ENCODE results near the gene DBF4.
"Not testable (repeated sequence)": the region's sequence is repeated elsewhere in the genome, so short reads cannot be mapped to it uniquely, and the experiment has no call there.

Gene DBF4

DNA sequence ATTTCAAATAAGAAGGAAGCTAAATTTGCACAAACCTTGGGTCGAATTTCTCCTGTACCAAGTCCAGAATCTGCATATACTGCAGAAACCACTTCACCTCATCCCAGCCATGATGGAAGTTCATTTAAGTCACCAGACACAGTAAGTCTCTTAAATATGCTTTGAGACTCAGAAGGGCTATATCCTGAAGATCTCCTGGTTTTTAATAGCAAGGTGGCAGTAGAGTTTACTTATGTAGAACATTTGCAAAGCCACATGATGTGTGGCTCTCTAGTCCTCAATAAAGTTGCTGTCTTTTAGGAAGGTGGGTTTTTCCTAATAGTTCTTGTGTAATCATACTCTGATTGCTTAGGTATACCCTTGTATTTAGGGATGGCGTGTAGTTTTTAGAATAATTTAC lies 8.7 kb downstream of the DBF4 start:
- no peak for DNase-seq

DNA sequence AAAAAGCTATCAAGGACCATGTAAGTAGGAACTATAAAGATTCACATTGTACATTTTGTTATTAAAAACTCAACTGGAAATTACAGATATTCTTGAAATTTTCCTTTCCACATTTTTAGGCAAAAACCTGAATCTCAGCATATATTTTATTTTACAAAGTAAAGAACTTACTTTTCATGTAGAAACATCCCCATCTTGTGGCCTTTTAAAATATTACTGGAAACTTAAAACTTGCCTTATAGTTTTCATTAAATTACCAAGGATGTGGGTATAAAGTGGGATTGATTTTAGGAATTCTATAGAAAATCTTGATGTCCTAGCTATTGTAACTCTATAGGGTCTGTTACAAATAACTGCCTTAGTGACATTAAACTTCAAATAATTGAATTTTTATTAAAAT lies 10.6 kb downstream of the DBF4 start:
- peak in 1 of 2 donors; percentile 85 for DNase-seq

- no peak for DNase-seq
Measured at GRCh38 chr7:87895363-87895762, 19.1 kb downstream of the DBF4 start.

DNA sequence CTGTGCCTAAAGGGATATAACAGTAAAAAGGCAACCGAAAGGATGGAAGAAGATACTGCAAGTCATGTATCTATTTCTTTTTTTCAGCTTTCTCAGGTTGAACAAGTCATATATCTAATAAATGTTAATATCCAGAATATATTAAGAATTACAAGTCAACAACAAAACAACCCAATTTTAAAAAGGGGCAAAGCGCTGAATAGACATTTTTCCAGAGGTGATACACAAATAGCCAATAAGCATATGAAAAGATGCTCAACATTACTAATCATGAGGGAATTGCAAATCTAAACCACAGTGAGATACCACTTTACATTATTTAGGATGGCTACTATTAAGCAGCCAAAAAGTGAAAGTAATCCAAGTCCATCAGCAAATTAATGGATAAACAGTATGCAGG lies 23.0 kb downstream of the DBF4 start:
- no peak for DNase-seq

DNA sequence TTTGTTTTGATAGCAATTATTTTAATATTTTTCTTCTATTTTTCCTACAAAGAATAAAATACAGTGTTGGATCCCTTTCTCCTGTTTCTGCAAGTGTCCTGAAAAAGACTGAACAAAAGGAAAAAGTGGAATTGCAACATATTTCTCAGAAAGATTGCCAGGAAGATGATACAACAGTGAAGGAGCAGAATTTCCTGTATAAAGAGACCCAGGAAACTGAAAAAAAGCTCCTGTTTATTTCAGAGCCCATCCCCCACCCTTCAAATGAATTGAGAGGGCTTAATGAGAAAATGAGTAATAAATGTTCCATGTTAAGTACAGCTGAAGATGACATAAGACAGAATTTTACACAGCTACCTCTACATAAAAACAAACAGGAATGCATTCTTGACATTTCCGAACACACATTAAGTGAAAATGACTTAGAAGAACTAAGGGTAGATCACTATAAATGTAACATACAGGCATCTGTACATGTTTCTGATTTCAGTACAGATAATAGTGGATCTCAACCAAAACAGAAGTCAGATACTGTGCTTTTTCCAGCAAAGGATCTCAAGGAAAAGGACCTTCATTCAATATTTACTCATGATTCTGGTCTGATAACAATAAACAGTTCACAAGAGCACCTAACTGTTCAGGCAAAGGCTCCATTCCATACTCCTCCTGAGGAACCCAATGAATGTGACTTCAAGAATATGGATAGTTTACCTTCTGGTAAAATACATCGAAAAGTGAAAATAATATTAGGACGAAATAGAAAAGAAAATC lies 31.0 kb downstream of the DBF4 start:
- not testable (repeated sequence) for DNase-seq

- not testable (repeated sequence) for DNase-seq
Measured at GRCh38 chr7:87908814-87909213, 32.5 kb downstream of the DBF4 start.

- peak; percentile 46 to 88 for DNase-seq
Measured at GRCh38 chr7:87912121-87912520, 35.8 kb downstream of the DBF4 start.

- DNase-seq, result no peak
Measured at GRCh38 chr7:87918740-87919139, 42.4 kb downstream of the DBF4 start.

DNA sequence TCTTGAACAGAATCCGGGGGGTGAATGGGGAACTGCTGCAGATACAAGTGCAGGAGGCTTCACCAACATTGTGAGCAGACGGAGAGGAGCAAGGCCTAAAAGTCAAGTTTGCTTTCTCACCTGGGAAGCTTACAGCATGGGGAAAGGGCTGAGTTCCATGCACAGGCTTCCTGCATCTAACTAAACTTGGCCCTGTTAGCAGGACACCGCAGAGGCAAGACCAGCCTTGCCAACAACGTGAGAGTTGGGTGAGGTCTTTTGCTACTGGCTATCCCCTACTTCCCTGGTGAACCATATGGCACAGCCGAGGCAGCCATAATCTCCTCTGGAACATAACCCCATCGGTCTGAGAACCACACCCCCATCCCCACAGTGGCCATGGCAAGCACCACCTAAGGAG lies 43.6 kb downstream of the DBF4 start:
- no peak for DNase-seq

- DNase-seq, result no peak
Measured at GRCh38 chr7:87920578-87920977, 44.3 kb downstream of the DBF4 start.

DNA sequence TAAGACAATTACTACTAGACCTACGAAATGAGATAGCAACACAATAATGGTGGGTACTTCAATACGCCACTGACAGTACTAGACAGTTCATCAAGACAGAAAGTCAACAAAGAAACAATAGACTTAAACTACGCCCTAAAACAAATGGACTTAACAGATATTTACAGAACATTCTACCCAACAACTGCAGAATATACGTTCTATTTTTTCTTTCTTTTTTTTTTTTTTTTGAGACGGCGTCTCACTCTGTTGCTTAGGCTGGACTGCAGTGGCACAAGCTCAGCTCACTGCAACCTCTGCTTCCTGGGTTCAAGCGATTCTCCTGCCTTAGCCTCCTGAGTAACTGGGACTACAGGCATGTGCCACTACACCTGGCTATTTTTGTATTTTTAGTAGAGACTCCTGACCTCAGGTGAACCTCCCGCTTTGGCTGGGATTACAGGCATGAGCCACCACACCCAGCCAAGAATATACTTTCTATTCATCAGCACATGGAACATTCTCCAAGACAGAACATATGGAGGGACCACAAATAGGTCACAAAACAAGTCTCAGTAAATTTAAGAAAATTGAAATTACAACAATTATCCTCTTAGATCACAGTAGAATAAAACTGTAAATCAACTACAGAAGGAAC lies 46.6 kb downstream of the DBF4 start:
- DNase-seq, result not testable (repeated sequence)

DNA sequence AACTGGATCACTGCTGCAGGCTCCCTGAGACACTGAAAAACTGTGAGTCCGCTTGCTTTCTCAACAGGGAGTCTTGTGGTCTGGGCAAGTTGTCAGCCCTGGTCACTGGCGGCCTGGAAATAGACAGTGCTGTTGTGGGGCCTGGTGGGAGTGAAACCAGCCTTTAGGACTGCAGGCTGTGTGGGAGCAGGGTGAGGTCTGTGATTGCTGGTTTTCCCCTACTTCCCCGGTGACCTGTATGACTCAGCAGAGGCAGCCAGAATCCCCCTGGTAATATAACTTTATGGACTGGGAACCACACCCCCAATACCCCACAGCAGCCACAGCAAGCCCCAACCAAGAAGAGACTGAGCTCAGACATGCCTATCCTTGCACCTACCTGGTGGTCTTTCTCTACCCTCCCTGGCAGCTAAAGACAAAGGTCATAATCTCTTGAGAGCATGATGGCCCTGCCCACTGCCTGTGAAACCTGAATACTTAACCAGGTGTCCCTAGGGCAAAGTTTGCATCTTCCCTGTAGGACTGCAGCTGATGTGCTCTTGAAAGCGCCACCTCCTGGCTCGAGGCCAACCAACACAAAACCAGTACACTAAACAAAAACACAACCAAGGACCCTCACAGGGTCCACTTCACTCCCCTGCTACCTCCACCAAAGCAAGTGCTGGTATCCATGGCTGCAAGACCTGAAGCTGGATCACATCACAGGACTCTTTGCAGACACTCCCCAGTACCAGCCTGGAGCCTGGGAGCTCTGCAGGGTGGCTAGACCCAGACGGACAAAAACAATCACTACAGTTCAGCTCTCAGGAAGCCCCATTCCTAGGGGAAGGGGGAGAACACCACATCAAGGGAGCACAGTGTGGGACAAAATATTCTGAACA lies 50.5 kb downstream of the DBF4 start:
- peak; percentile 8 to 90 for DNase-seq

DNA sequence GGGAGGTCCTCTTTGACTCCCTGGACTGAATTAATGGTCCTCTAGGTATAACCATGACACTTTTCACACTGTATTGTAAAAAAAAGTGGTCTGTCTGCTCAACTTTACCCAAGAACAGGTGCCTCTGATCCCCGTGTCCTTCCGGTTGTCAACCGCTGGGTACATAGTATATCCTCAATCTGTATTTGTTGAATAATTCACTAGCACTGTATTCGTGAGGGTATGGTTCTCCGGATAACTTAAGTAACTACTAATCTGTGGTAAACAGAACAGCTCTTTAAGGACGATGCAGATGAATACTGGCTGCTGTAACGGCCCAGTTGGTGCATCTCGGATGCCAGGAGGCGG lies 57.3 kb downstream of the DBF4 start:
- DNase-seq, result no peak

- peak; percentile 31 to 59 for DNase-seq
Measured at GRCh38 chr7:87933953-87934698, 57.8 kb downstream of the DBF4 start, which contains the start of gene ADAM22. TSS of gene ADAM22 (plus strand) at chr7:87934251. CDS start at chr7:87934466, 215 bp downstream.

- DNase-seq, result no peak
Measured at GRCh38 chr7:87934699-87935383, 58.5 kb downstream of the DBF4 start.

DNA sequence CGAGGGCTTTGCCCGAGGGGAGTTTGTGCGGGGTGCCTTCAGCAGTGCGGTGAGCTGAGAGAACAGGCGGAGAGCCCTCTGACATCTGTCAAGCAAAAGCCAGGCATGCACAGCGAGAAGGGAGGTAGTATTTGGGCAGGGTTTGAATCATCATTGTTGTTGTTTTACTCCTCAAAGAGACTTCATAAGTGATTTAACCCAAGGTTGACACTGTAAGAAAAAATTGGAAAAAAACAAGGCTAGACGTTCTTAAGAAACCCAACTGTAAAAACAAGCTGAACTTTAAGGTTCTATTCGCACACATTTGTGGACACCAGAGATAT lies 59.1 kb downstream of the DBF4 start:
- DNase-seq, result no peak

GRCh38 chr7:87941138-87941537 lies 64.8 kb downstream of the DBF4 start:
- no peak for DNase-seq

DNA sequence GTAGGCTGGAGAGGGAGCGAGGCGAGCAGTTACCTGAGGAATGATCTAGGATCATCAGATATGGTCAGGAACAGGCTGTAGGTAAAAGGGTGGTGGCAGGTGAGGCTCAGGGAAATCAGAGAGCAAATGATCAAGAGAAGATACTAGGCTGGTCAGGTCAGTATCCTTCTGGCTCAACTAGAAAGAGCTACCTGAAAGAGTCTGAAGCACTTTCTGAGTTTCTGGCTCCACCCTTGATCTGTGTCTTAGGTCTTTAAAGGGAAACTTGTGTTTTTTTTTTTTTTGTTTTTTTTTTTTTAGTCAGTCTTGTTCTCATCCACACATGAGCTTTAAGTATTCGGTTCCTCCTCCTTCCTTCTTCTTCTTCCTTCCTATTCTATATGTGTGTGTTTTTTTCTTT lies 68.3 kb downstream of the DBF4 start:
- DNase-seq, result no peak

DNA sequence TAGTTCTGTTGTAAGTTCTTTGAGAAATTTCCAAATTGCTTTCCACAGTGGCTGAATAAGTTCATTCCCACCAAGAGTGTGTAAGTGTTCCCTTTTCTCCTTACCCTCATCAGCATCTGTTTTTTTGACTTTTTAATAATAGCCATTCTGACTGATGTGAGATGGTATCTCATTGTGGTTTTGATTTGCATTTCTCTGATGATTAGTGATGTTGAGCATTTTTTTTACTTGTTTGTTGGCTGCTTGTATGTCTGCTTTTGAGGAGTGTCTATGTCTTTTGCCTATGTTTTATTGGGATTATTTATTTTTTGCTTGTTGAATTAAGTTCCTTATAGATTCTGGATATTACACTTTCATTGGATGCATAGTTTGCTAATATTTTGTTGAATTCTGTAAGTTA lies 69.6 kb downstream of the DBF4 start:
- DNase-seq, result not testable (repeated sequence)

- no peak for DNase-seq
Measured at GRCh38 chr7:87948371-87948770, 72.1 kb downstream of the DBF4 start.

Measured in inflammatory macrophage treated with lipopolysaccharide for 1 hour (primary cell).